Brain pericyte (primary cell): ENCODE measurements around the gene MZT1.

Experiments
- DNase-seq: peaks from one replicate; pipeline ENCODE4 v3.0.0-alpha.2; 2012; ENCODE audit warnings: low read depth, low spot score

MZT1 gene

GRCh38 chr13:72680353-72680752, 47.1 kb downstream of the MZT1 start:
- no peak for DNase-seq

GRCh38 chr13:72678312-72678711, 49.1 kb downstream of the MZT1 start:
- no peak for DNase-seq

- DNase-seq = no peak
These were observed 50.0 kb downstream of the MZT1 start for GRCh38 chr13:72677431-72677830.

GRCh38 chr13:72666391-72666790, 61.0 kb downstream of the MZT1 start:
- DNase-seq = no peak

GRCh38 chr13:72662548-72662947, 64.9 kb downstream of the MZT1 start:
- no peak for DNase-seq
